Placental epithelial cell (primary cell): ENCODE results near the gene ZNF813. TPM values are rescaled to one million over a fixed set of nuclear protein-coding genes. Genes with fewer than 3 reads are reported as not detected.

Source experiments
- total RNA-seq: library from RNA; depleted of rRNA; stranded (reverse); fragments of >200 nt; gene quantifications from 2 replicates; pipeline ENCODE4 v1.2.3, GENCODE V29; 2012

The ZNF813 gene
- total RNA-seq: 4.7 and 5.4 TPM in 2 replicates

DNA sequence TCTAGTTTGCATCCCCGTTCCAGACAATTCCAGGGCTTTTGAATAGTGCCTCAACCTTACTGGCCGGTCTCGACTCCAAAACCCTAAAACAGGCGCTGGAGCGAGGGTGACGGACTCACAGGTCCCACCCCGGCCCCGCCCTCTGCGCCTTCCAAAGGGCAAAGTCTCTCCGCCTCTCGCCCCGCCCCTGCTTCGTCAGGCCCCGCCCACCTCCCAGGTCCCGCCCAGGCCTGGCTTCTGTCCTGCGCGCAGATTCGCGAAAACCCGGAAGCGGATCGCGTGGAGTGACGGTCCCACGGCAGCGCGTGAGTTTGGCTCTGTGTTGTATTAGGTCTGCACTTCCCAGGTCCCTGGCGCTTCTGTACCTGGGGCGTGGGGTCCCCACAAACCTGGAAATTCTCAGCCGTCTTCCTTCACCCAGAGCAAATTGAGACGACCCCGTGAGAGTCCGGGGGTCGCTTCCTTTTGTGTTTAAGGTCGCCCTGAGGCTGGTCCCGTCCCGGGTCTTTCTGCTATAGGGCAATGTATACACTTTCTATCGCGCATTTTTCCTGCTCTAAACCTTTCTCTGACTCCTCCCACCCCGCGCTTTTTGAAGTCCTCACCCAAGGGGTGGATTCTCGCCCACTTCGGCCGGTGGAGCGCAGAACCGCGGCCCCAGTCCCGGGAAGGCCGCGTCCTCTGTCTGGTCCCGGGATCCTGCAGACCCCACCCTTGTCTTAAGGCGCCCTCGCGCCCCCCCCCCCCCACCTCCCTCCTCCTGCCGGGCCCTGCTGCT, at the start of gene ZNF813:
Gene ZNF813, plus strand, starts transcription at position 249 of the 778 bp plus-strand sequence. CDS start 16,090 bp downstream, outside the sequence.

DNA sequence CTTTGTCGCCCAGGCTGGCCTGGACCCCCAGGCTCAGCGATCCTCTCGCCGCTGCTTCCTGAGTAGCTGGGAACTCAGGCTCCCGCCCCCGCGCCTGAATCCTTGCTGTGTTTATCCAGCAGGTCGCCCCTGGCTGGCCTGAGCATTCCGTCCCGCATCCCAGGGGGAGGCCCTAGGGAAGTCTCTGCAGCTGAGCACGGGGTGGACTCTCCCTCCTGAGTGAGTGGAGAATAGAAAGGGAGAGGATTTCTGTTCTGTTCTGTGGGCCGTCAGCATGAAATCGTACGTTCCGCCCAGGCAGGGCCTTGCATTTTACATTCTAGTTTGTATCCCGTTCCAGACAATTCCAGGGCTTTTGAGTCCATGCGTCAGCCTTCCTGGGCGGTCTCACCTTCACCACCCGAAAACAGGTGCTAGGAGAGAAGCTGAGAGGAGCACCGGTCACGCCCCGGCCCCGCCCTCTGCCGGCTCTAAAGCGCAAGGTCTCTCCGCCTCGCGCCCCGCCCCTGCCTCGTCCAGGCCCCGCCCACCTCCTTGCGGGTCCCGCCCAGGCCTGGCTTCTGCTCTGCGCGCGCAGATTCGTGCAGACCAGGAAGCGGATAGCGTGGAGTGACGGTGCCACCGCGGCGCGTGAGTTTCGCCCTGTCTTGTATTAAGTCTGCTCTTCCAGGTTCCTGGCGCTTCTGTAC, 36.0 kb upstream of the ZNF813 start, which contains the start of gene ZNF761:
Gene ZNF761, plus strand, starts transcription at position 586 of the 689 bp plus-strand sequence. CDS start 15,285 bp downstream, outside the sequence.

DNA sequence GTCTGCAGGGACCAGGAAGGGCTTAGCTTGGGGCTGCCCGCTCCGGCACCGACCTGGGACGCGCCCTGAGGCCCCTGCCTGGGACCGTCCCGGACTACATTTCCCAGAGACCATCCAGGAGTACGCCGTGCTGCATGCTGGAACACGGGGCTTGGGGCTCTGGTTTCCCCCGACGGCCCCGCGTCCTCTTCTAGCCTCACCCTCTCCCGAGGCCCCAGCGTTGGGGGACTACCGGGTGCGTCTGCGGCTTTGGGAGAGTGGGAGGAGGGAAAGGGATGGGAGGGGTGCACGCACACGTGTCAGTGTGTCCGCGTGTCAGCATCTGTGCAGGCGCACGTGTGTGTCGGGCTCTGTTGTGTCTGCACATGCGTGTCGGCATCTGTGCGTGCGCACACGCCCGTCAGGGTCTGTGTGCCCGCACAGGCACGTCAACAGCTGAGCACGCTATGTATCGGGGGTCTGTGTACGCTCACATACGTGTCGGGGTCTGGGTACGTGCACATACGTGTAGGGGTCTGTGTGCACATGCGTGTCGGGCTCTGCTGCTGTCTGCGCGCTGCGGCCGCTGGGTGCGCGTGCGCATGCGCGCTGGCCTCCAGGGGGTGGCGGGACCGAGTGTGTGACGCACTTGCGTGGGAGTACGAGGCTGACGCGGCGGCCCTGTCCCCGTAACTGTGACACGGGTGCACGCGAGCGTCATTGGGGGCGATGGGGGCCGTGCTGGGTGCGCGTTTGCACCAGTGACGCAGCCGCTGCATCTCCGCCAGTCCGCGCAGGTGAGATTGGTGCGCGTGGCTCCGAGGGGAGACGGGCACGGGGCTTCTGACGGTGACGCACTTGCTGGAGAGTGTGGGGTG, 70.2 kb downstream of the ZNF813 start, which contains the start of gene ZNF331:
Gene ZNF331, plus strand, starts transcription at position 625 of the 857 bp plus-strand sequence. CDS start 31,232 bp downstream, outside the sequence.

Other genes starting within 250 kb of the ZNF813 start
- gene ZNF677, start 212.9 kb upstream of the ZNF813 start, total RNA-seq: 24.8 and 33.0 TPM in 2 replicates
- not detected in 2 replicates for gene VN1R2, start 209.4 kb upstream of the ZNF813 start, total RNA-seq
- not detected in 2 replicates for gene VN1R4, start 200.0 kb upstream of the ZNF813 start, total RNA-seq
- gene ZNF845, start 134.0 kb upstream of the ZNF813 start, total RNA-seq: 10.3 and 11.4 TPM in 2 replicates
- gene ZNF525, start 102.0 kb upstream of the ZNF813 start, total RNA-seq: 12.3 and 20.0 TPM in 2 replicates
- 22.8 and 28.3 TPM in 2 replicates for gene ZNF765, start 72.6 kb upstream of the ZNF813 start, total RNA-seq
- 11.9 and 13.7 TPM in 2 replicates for gene ZNF761, start 35.7 kb upstream of the ZNF813 start, total RNA-seq
- 11.4 and 12.5 TPM in 2 replicates for gene ZNF331, start 70.4 kb downstream of the ZNF813 start, total RNA-seq
- gene DPRX, start 164.3 kb downstream of the ZNF813 start, total RNA-seq: not detected in 2 replicates